Left ventricle myocardium inferior (tissue), 1 donor: ENCODE measurements around the gene UPK3BL1. TPM values are rescaled to one million over a fixed set of nuclear protein-coding genes. Genes with fewer than 3 reads are reported as not detected.
A peak's percentile ranks its signal among the peaks of the same experiment; 100 is the strongest.
"Not testable (repeated sequence)": the region's sequence is repeated elsewhere in the genome, so short reads cannot be mapped to it uniquely, and the experiment has no call there.

Experiments
- DNase-seq: peaks from one replicate; pipeline ENCODE4 v3.0.0-alpha.2; 2020
- H3K27ac ChIP-seq: fragments of 200-600 bp; replicated peaks from 2 replicates; pipeline ENCODE4 v1.8.0; 2021
- H3K27me3 ChIP-seq: fragments of 200-600 bp; 2 replicates; pipeline ENCODE4 v1.8.0; 2021; ENCODE audit warnings: low read depth
- H3K36me3 ChIP-seq: fragments of 200-600 bp; 2 replicates; pipeline ENCODE4 v1.8.0; 2021
- H3K4me1 ChIP-seq: fragments of 200-600 bp; 2 replicates; pipeline ENCODE4 v1.8.0; 2021
- H3K4me3 ChIP-seq: fragments of 200-600 bp; 2 replicates; pipeline ENCODE4 v1.8.0; 2021; ENCODE audit warnings: mild to moderate bottlenecking, moderate library complexity
- H3K9me3 ChIP-seq: fragments of 200-600 bp; replicated peaks from 2 replicates; pipeline ENCODE4 v1.8.0; 2021
- intact Hi-C: fragments of 100-400 bp; cut with micrococcal nuclease; formaldehyde crosslinking; loops from one replicate; pipeline ENCODE4 v1.11.0; 2022
- total RNA-seq: library from RNA; stranded (reverse); fragmentation: NEBNext Ultra II Directional; extraction: Animal tissue kit (Norgen Biotek cat#: 25700); gene quantifications from one replicate; pipeline ENCODE4 v1.2.1, GENCODE V29; 2021
- donor health status: DM: no; HTN: yes; CAD: no; lungs with severe emphysema.

UPK3BL1 gene
- total RNA-seq, 1 donor from 2014 or later: 14.5 TPM

- H3K4me3 ChIP-seq, H3K27ac ChIP-seq, intact Hi-C loops, H3K36me3 ChIP-seq, H3K4me1 ChIP-seq, H3K9me3 ChIP-seq, DNase-seq, H3K27me3 ChIP-seq: not testable (repeated sequence)
These were observed 28.3 kb downstream of the UPK3BL1 start for GRCh38 chr7:102614346-102614697.

- intact Hi-C loops, H3K9me3 ChIP-seq, H3K27me3 ChIP-seq, H3K4me3 ChIP-seq, H3K4me1 ChIP-seq, H3K36me3 ChIP-seq: not testable (repeated sequence)
- peak; percentile 11 for DNase-seq
- H3K27ac ChIP-seq: peak overlapping the region; percentile 64
These were observed 28.8 kb downstream of the UPK3BL1 start for GRCh38 chr7:102613575-102614345.

GRCh38 chr7:102611675-102612325, 30.8 kb downstream of the UPK3BL1 start:
- H3K36me3 ChIP-seq, intact Hi-C loops, H3K27me3 ChIP-seq, H3K4me1 ChIP-seq, H3K9me3 ChIP-seq: not testable (repeated sequence)
- Histone ChIP-seq H3K27ac (peak overlapping the region; percentile 63), H3K4me3 (peak overlapping the region; percentile 23)
- peak; percentile 24 for DNase-seq

- H3K4me3 ChIP-seq, intact Hi-C loops, H3K9me3 ChIP-seq, H3K36me3 ChIP-seq, DNase-seq, H3K27ac ChIP-seq, H3K27me3 ChIP-seq, H3K4me1 ChIP-seq: not testable (repeated sequence)
These were observed 31.4 kb downstream of the UPK3BL1 start for GRCh38 chr7:102611013-102611674.

GRCh38 chr7:102610441-102610840, 32.1 kb downstream of the UPK3BL1 start:
- intact Hi-C loops, H3K27me3 ChIP-seq, H3K4me1 ChIP-seq, H3K4me3 ChIP-seq, H3K36me3 ChIP-seq, H3K9me3 ChIP-seq, H3K27ac ChIP-seq: not testable (repeated sequence)
- DNase-seq: peak; percentile 13

GRCh38 chr7:102609734-102610133, 32.9 kb downstream of the UPK3BL1 start:
- H3K27ac ChIP-seq, H3K27me3 ChIP-seq, H3K36me3 ChIP-seq, H3K4me1 ChIP-seq, H3K9me3 ChIP-seq, DNase-seq, H3K4me3 ChIP-seq, intact Hi-C loops: not testable (repeated sequence)

GRCh38 chr7:102606848-102607247, 35.7 kb downstream of the UPK3BL1 start:
- H3K9me3 ChIP-seq, intact Hi-C loops, H3K36me3 ChIP-seq, H3K27ac ChIP-seq, H3K27me3 ChIP-seq, H3K4me3 ChIP-seq, DNase-seq, H3K4me1 ChIP-seq: not testable (repeated sequence)

- H3K27ac ChIP-seq, H3K9me3 ChIP-seq, H3K36me3 ChIP-seq, intact Hi-C loops, DNase-seq, H3K4me1 ChIP-seq, H3K4me3 ChIP-seq, H3K27me3 ChIP-seq: not testable (repeated sequence)
These were observed 38.0 kb downstream of the UPK3BL1 start for GRCh38 chr7:102604431-102605145.

GRCh38 chr7:102602317-102602716, 40.3 kb downstream of the UPK3BL1 start:
- H3K27me3 ChIP-seq, intact Hi-C loops, H3K36me3 ChIP-seq, DNase-seq, H3K4me1 ChIP-seq, H3K4me3 ChIP-seq, H3K9me3 ChIP-seq, H3K27ac ChIP-seq: not testable (repeated sequence)

GRCh38 chr7:102599699-102600098, 42.9 kb downstream of the UPK3BL1 start:
- H3K4me1 ChIP-seq, intact Hi-C loops, H3K27ac ChIP-seq, H3K36me3 ChIP-seq, H3K27me3 ChIP-seq, DNase-seq, H3K9me3 ChIP-seq, H3K4me3 ChIP-seq: not testable (repeated sequence)

- intact Hi-C loops, H3K36me3 ChIP-seq, H3K27ac ChIP-seq, H3K27me3 ChIP-seq, H3K4me3 ChIP-seq, H3K9me3 ChIP-seq, DNase-seq, H3K4me1 ChIP-seq: not testable (repeated sequence)
These were observed 46.6 kb downstream of the UPK3BL1 start for GRCh38 chr7:102596036-102596435.

- intact Hi-C loops: not testable (repeated sequence)
These were observed 48.8 kb downstream of the UPK3BL1 start for GRCh38 chr7:102593637-102594334.

GRCh38 chr7:102592477-102593019, 50.0 kb downstream of the UPK3BL1 start:
- intact Hi-C loops, H3K27ac ChIP-seq, H3K9me3 ChIP-seq: not testable (repeated sequence)

More at GRCh38 chr7:102593637-102594334, 48.8 kb downstream of the UPK3BL1 start:
- H3K9me3 ChIP-seq, H3K4me3 ChIP-seq, H3K4me1 ChIP-seq, H3K36me3 ChIP-seq, H3K27me3 ChIP-seq, H3K27ac ChIP-seq, DNase-seq: not testable (repeated sequence)

More at GRCh38 chr7:102592477-102593019, 50.0 kb downstream of the UPK3BL1 start:
- H3K4me1 ChIP-seq, H3K4me3 ChIP-seq, H3K27me3 ChIP-seq, H3K36me3 ChIP-seq: not testable (repeated sequence)
- DNase-seq: peak; percentile 33
